ENCODE data around the gene ELAVL2.

Gene ELAVL2

DNA sequence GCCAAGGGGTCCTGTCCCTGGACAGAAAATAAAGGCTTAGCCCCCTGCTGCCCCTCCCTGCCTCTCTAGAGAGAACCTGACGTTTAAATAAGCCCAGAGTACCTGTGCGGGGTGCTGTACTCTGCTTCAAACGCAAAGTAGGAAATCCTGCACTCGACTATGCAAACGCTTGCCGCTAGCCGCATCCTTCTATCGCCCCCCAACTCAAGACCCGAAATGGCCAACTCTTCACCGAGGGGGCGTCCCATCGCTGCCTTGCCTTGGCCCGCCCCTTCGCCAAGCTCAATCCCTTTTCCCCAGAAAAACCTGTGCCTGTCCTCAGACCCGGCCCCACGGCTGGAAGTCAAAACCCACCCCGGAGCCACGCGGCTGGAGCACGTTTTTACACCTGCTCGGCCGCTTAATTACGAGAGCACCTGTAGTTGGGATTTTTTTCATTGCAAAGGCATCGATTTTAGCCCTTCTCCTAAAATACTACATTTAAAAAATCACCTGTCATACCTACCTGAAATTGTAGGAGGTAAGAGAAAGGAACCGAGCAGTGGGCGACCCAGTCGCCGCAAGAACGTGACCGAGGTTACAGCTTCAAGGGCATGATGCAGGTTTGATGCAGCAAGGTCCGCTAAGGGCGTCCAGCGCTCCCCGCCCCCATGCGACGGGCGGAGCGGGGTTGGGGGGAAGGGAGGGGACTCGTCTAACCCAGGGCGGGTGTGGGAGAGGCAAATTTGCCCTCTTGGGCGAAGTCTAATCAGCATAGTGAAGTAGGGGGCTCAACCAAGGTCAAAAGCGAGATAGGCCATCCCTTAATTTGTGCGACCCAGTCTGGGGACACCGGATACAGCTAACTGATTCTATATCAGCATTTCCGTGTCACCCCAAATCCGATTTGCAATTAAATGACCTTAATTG lies 3.5 kb downstream of the ELAVL2 start:
- ChIA-PET POLR2A (interaction anchor here (0.9 kb wide), 1 partner anchor 25 kb away, joined by 3 read pairs; no protein-coding TSS in a partner anchor), CTCF (no interaction called here)
- TF ChIP-seq NFRKB (IDR thresholded peaks at IDR 0.05) (no peak), FOXA1 (IDR thresholded peaks at IDR 0.05) (no peak), HDGF (IDR thresholded peaks at IDR 0.05; ENCODE audit: borderline replicate concordance) (no peak), FOXM1 (IDR thresholded peaks at IDR 0.05; ENCODE audit: borderline replicate concordance) (no peak), ELF4 (IDR thresholded peaks at IDR 0.05) (no peak), L3MBTL2 (conservative IDR thresholded peaks at IDR 0.05) (no peak), FOXK2 (IDR thresholded peaks at IDR 0.05) (no peak), TARDBP (IDR thresholded peaks at IDR 0.05) (no peak), ZNF384 (IDR thresholded peaks at IDR 0.05) (no peak), SUZ12 (IDR thresholded peaks at IDR 0.05) (no peak), CTBP1 (IDR thresholded peaks at IDR 0.05; ENCODE audit: borderline replicate concordance) (no peak)

DNA sequence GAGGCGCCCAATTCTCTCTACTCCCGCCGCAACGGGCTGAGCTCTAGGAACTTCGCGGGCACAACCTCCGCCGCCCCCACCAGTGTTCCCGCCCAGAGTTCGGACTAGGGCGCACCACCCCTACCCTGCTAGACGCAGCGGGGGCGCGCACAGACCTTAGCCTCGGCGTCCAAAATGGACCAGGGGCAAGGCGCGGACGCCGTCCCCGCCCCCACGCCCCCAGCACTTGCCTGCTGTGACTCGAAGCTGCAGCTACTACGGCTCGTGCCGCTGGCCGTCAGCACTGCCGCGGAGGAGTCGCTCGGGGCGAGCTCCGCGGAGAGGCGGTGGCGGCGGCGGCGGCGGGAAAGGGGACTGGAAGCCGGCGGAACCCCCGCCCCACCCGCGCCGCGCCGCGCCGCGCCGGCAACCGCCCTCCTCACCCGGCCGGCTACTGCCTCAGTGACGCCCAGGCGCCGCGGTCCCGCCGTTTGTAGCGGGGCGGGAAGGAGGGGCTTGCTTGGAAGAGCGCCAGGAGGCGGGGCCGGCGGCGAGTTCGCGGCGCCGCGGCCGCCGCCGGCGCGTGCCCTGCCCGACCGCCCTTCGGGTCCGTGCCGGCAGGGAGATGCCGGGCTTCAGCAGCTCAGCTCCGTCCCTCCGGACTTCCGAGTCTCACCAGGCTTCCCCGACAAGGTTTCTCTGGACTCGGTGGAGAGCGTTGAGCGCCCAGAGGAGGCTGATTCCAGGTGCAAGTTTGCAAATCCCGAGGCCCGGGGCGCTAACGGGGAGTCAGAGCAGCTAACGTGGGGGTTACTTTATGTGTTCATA lies 4.5 kb downstream of the ELAVL2 start:
- TF ChIP-seq, protein P1, sequence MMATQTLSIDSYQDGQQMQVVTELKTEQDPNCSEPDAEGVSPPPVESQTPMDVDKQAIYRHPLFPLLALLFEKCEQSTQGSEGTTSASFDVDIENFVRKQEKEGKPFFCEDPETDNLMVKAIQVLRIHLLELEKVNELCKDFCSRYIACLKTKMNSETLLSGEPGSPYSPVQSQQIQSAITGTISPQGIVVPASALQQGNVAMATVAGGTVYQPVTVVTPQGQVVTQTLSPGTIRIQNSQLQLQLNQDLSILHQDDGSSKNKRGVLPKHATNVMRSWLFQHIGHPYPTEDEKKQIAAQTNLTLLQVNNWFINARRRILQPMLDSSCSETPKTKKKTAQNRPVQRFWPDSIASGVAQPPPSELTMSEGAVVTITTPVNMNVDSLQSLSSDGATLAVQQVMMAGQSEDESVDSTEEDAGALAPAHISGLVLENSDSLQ (IDR thresholded peaks at IDR 0.05) = no peak
- no peak for TF ChIP-seq ZNF384 (IDR thresholded peaks at IDR 0.05)
- peak; percentile 90 for TF ChIP-seq L3MBTL2 (conservative IDR thresholded peaks at IDR 0.05)
- no peak for TF ChIP-seq ARNT (IDR thresholded peaks at IDR 0.05)
- TF ChIP-seq LEF1 (IDR thresholded peaks at IDR 0.05; ENCODE audit: borderline replicate concordance) = 0 out of 2 replicates have a peak, but pooled peaks have one; percentile 53
- no peak for TF ChIP-seq FOXA1 (IDR thresholded peaks at IDR 0.05)
- TF ChIP-seq TARDBP (IDR thresholded peaks at IDR 0.05) = no peak
- TF ChIP-seq HDGF (IDR thresholded peaks at IDR 0.05; ENCODE audit: borderline replicate concordance) = no peak
- DNase-seq (ENCODE audit: extremely low spot score) = peak; percentile 72
- POLR2A ChIA-PET = interaction anchor here (0.9 kb wide), 1 partner anchor 24 kb away, joined by 3 read pairs; no protein-coding TSS in a partner anchor
- CTCF ChIA-PET = interaction anchor here (0.6 kb wide), 1 partner anchor 49 kb away, joined by 3 read pairs; no protein-coding TSS in a partner anchor

More for the DNA sequence above, 3.5 kb downstream of the ELAVL2 start:
- no peak for DNase-seq (ENCODE audit: extremely low spot score)

DNA sequence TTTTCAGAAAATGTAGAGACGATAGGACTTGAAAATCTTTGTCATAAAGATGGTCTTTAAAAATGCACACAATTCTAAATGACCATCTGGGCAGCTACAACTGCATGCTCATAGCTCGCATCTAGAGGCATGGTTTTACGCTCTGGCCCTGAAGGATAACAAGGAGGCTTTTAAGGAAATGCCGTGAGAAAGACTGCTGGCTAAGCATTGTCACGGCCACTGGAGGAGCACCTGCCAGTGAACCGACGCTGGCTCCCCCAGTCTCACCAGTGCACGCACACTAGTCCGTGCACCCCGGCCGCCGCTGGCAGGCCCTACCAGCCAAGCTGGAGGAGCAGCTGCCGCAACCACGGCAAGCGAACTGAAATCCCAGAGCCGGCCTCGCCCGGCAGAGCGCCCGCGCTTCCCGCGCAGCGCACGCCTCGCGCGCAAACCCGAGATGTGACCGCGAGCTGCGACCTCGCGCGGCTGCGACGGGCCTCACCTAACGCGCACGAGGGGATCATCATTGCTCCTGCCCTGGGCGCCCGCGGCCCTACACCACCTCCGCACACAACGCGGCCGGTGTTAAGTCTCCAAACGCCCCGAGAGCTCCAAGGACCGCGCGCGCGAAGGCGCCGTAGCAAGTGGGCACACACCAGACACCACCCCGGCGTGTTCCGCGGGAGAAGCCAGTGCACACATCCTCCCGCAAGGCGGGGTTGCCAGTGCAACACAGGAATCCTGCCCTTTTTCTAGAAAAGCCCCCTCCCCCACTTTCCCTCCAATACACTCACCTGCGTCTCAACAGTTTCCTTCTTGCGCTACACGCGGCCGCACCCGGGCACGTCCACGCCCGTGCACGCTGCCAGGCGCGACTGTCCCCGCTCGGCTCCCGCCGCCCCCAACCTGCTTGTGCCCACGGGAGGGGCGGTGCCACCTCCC lies 5.3 kb downstream of the ELAVL2 start:
- peak; percentile 74; the same call in 1 of the 2 replicates for TF ChIP-seq L3MBTL2 (conservative IDR thresholded peaks at IDR 0.05)
- no peak for TF ChIP-seq ARNT (IDR thresholded peaks at IDR 0.05)
- ChIA-PET POLR2A (no interaction called here), CTCF (interaction anchor here (0.7 kb wide), 1 partner anchor 17 kb away, joined by 3 read pairs; no protein-coding TSS in a partner anchor)
- DNase-seq (ENCODE audit: extremely low spot score) = peak; percentile 20

DNA sequence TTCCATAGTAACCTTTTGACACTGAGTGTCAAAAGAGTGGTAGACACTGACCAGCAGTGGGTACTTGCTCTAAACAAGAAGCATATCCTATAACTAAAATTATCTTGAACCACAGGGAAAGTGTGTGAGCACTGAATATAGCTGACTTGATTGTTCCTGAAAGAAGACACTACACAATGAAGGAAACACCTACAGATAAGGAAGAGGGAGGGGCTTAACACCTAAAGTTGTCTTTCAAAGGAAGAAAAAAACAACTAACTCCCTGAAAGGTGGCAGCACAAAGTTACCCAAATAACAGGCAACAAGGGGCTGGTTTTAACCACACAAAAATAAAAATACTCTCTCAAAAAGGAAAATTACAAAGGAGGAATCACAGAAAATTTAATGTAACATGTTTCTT lies 6.6 kb downstream of the ELAVL2 start:
- no peak for DNase-seq (ENCODE audit: extremely low spot score)
- CTCF ChIA-PET = no interaction called here
- POLR2A ChIA-PET = no interaction called here
- TF ChIP-seq SUZ12 (IDR thresholded peaks at IDR 0.05) (no peak), FOXM1 (IDR thresholded peaks at IDR 0.05; ENCODE audit: borderline replicate concordance) (no peak), BHLHE40 (IDR thresholded peaks at IDR 0.05; ENCODE audit: borderline replicate concordance) (no peak), HDGF (IDR thresholded peaks at IDR 0.05; ENCODE audit: borderline replicate concordance) (no peak), TARDBP (IDR thresholded peaks at IDR 0.05) (no peak), NFRKB (IDR thresholded peaks at IDR 0.05) (no peak), FOXK2 (IDR thresholded peaks at IDR 0.05) (no peak), FOXA1 (IDR thresholded peaks at IDR 0.05) (no peak), L3MBTL2 (conservative IDR thresholded peaks at IDR 0.05) (no peak), ZNF384 (IDR thresholded peaks at IDR 0.05) (no peak), ELF4 (IDR thresholded peaks at IDR 0.05) (no peak), CTBP1 (IDR thresholded peaks at IDR 0.05; ENCODE audit: borderline replicate concordance) (no peak), SP1 (IDR thresholded peaks at IDR 0.05) (no peak), LEF1 (IDR thresholded peaks at IDR 0.05; ENCODE audit: borderline replicate concordance) (no peak), ARNT (IDR thresholded peaks at IDR 0.05) (no peak)
- TF ChIP-seq, protein P1 (IDR thresholded peaks at IDR 0.05) = no peak

DNA sequence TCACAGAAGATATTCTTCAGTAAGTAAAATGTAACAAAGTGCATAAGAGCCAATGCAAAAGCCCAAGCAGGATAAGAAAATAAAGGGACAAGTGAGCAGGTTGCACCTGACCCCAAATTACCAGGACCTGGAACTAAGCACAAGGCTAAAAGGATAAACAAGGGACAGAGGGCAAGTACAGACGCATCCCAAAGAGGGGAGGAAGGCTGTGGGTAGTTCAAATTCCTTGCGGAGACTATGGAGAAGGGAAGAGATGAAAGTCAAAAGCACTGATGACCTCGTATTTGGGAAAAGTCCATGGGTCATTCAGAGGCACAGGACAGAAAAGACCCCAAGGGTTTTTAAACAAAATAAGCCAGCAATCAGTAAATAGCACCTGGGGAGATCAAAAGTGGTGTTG lies 11.8 kb downstream of the ELAVL2 start:
- ChIA-PET CTCF (no interaction called here), POLR2A (no interaction called here)
- TF ChIP-seq LEF1 (IDR thresholded peaks at IDR 0.05; ENCODE audit: borderline replicate concordance) (no peak), FOXA1 (IDR thresholded peaks at IDR 0.05) (no peak), SUZ12 (IDR thresholded peaks at IDR 0.05) (no peak), BHLHE40 (IDR thresholded peaks at IDR 0.05; ENCODE audit: borderline replicate concordance) (no peak), FOXM1 (IDR thresholded peaks at IDR 0.05; ENCODE audit: borderline replicate concordance) (no peak)
- no peak for DNase-seq (ENCODE audit: extremely low spot score)

DNA sequence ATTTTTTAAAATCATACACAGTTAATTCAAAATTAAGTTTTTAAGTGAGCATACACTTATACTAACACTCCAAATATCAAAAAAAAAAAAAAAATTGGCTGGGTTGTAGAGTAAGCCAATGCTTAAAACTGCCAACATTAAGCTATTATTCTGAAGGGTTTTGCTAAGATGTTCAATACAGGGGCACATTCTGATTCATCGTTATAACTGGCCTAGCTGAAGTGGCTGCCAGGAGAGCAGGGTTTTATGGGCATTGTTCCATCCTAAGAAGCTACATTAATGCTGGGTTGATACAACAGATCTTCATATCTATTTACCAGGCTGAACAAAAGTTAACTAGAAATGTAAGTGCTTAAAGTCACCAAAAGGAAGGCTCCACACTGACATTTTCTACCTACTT lies 13.4 kb downstream of the ELAVL2 start:
- CTCF ChIA-PET = interaction anchor here (0.6 kb wide), 1 partner anchor 49 kb away, joined by 3 read pairs; no protein-coding TSS in a partner anchor
- TF ChIP-seq FOXM1 (IDR thresholded peaks at IDR 0.05; ENCODE audit: borderline replicate concordance) = no peak
- no peak for TF ChIP-seq LEF1 (IDR thresholded peaks at IDR 0.05; ENCODE audit: borderline replicate concordance)
- no peak for TF ChIP-seq ARNT (IDR thresholded peaks at IDR 0.05)
- no peak for TF ChIP-seq FOXA1 (IDR thresholded peaks at IDR 0.05)
- no peak for TF ChIP-seq FOXK2 (IDR thresholded peaks at IDR 0.05)
- no peak for TF ChIP-seq HDGF (IDR thresholded peaks at IDR 0.05; ENCODE audit: borderline replicate concordance)
- TF ChIP-seq CTBP1 (IDR thresholded peaks at IDR 0.05; ENCODE audit: borderline replicate concordance) = no peak
- TF ChIP-seq, protein P1 (IDR thresholded peaks at IDR 0.05) = no peak
- no peak for TF ChIP-seq L3MBTL2 (conservative IDR thresholded peaks at IDR 0.05)
- no peak for DNase-seq (ENCODE audit: extremely low spot score)
- POLR2A ChIA-PET = no interaction called here
